Coronary artery (tissue), 2 donors: Measurements from ENCODE around the gene RPL38.

Experiments used
- DNase-seq: peaks from one replicate; pipeline ENCODE4 v3.0.0-alpha.2; 2017; ENCODE audit warnings: low spot score
- H3K27ac ChIP-seq, 2 donors: fragments of 200-600 bp; sonication (generic); one replicate each; pipeline ENCODE4 v1.5.1; 2016 to 2019
- H3K4me3 ChIP-seq: fragments of 200-600 bp; sonication (generic); 2 replicates; pipeline ENCODE4 v1.5.1; 2016; ENCODE audit warnings: mild to moderate bottlenecking, moderate library complexity
- CTCF ChIP-seq: fragments of 200-600 bp; sonication (generic); IDR thresholded peaks from one replicate; pipeline ENCODE4 v1.5.1; 2019; ENCODE audit warnings: antibody characterized with exemption

Gene RPL38

GRCh38 chr17:74224959-74225725 is 21.7 kb downstream of the RPL38 start:
- no peak for TF ChIP-seq CTCF
- no peak for DNase-seq
- Histone ChIP-seq H3K4me3 (no peak overlapping the region), H3K27ac (no peak overlapping the region)

GRCh38 chr17:74226252-74226651 is 22.8 kb downstream of the RPL38 start:
- no peak for TF ChIP-seq CTCF
- Histone ChIP-seq H3K4me3 (no peak overlapping the region), H3K27ac (no peak overlapping the region)
- DNase-seq, result no peak

GRCh38 chr17:74227271-74228080 is 24.0 kb downstream of the RPL38 start:
- no peak overlapping the region for H3K27ac ChIP-seq
- H3K4me3 ChIP-seq, result no peak overlapping the region
- no peak for TF ChIP-seq CTCF
- no peak for DNase-seq

GRCh38 chr17:74228306-74228978 is 25.0 kb downstream of the RPL38 start:
- no peak overlapping the region for H3K4me3 ChIP-seq
- H3K27ac ChIP-seq, result no peak overlapping the region

GRCh38 chr17:74230896-74231295 is 27.4 kb downstream of the RPL38 start:
- DNase-seq, result no peak
- TF ChIP-seq CTCF, result no peak
- Histone ChIP-seq H3K4me3 (no peak overlapping the region), H3K27ac (no peak overlapping the region)

More at GRCh38 chr17:74228306-74228978, 25.0 kb downstream of the RPL38 start:
- TF ChIP-seq CTCF, result no peak
- no peak for DNase-seq

GRCh38 chr17:74231928-74232907 is 28.7 kb downstream of the RPL38 start:
- no peak overlapping the region for H3K27ac ChIP-seq
- no peak for TF ChIP-seq CTCF
- H3K4me3 ChIP-seq, result no peak overlapping the region
- no peak for DNase-seq
